Measurements from ENCODE around the gene FBXO41. TPM values are rescaled to one million over a fixed set of nuclear protein-coding genes. Genes with fewer than 3 reads are reported as not detected.

The FBXO41 gene, protein sequence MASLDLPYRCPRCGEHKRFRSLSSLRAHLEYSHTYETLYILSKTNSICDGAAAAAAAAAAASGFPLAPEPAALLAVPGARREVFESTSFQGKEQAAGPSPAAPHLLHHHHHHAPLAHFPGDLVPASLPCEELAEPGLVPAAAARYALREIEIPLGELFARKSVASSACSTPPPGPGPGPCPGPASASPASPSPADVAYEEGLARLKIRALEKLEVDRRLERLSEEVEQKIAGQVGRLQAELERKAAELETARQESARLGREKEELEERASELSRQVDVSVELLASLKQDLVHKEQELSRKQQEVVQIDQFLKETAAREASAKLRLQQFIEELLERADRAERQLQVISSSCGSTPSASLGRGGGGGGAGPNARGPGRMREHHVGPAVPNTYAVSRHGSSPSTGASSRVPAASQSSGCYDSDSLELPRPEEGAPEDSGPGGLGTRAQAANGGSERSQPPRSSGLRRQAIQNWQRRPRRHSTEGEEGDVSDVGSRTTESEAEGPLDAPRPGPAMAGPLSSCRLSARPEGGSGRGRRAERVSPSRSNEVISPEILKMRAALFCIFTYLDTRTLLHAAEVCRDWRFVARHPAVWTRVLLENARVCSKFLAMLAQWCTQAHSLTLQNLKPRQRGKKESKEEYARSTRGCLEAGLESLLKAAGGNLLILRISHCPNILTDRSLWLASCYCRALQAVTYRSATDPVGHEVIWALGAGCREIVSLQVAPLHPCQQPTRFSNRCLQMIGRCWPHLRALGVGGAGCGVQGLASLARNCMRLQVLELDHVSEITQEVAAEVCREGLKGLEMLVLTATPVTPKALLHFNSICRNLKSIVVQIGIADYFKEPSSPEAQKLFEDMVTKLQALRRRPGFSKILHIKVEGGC
- total RNA-seq (2014; rRNA removed; shearing (Covaris generic)) (17.0 and 20.4 TPM in 2 replicates), total RNA-seq (2022) (52.2 and 57.9 TPM in 2 replicates), Bru-seq, nascent RNA (percentile 80 among the genes with signal in this experiment), BruChase-seq, experiment 1, labeled RNA remaining after a 6-hour chase (percentile 87 among the genes with signal in this experiment), BruChase-seq, experiment 2, labeled RNA remaining after a 2-hour chase (percentile 86 among the genes with signal in this experiment)
- long read RNA-seq, partial matches to known transcripts = 12 of 57 reads
- long read RNA-seq, other reads (novel, unspliced or antisense) = 44 of 57 reads

- CTCF ChIA-PET (ENCODE audit: unreplicated experiment) = no interaction called here
- Histone ChIP-seq H3K79me2 (ENCODE audit: insufficient read depth, low read depth, low read length) (peaks cover 46% of the 10 kb centered on the region), H3K36me3 (ENCODE audit: insufficient read depth, low read length) (peaks cover 26% of the 10 kb centered on the region), H3K27ac (ENCODE audit: low read depth, low read length, poor library complexity, severe bottlenecking) (peak within 1 kb of the TSS; percentile 96), H3K9me3 (ENCODE audit: low read length) (no peaks in the 10 kb centered on the region), H3K4me1 (ENCODE audit: insufficient read depth, low read length, poor library complexity, severe bottlenecking) (peaks cover 31% of the 10 kb centered on the region), H3K4me2 (ENCODE audit: low read length) (peak within 1 kb of the TSS; percentile 94), H4K20me1 (ENCODE audit: insufficient read depth, low read length) (peaks cover 18% of the 10 kb centered on the region; the same call in 1 of the 2 replicates), H2AFZ (ENCODE audit: low read length) (peak within 1 kb of the TSS; percentile 65), H3K4me3 (ENCODE audit: low read depth, low read length, poor library complexity, severe bottlenecking) (peak within 1 kb of the TSS; percentile 97), H3K9me2 (ENCODE audit: insufficient read depth, low read length) (no peaks in the 10 kb centered on the region)
- peak; percentile 92 for DNase-seq (ENCODE audit: low spot score)
- POLR2A ChIA-PET = interaction anchor here (0.6 to 1.8 kb wide), 7 partner anchors 39 to 293 kb away, joined by 3 to 10 read pairs (median 4); partner anchors contain the start of genes ALMS1, CCT7 and PRADC1
- no peak for TF ChIP-seq CTCF (conservative IDR thresholded peaks at IDR 0.05; ENCODE audit: low read length)
- TF ChIP-seq EZH2phosphoT487 (IDR thresholded peaks at IDR 0.05; ENCODE audit: borderline replicate concordance, low read depth, low read length) = no peak
- intact Hi-C loops (cut with micrococcal nuclease; ENCODE audit: unreplicated experiment) = loop anchor here (1.0 to 5.0 kb wide), 5 partner anchors 50 to 1673 kb away; partner anchors contain the start of genes ALMS1, CCT7, POLE4 and SFXN5
- BruUV-seq (replicated peaks) = TSS peak; percentile 92
These were observed at the start of gene FBXO41 for GRCh38 chr2:73284296-73285158. FBXO41 (minus strand) TSS chr2:73284478; CDS start chr2:73269630, 14,848 bp downstream.

- Histone ChIP-seq H3K36me3 (ENCODE audit: insufficient read depth, low read length) (no peaks in the 10 kb centered on the region), H3K9me3 (ENCODE audit: low read length) (peaks cover 5% of the 10 kb centered on the region; the same call in 1 of the 2 replicates), H3K27ac (ENCODE audit: low read depth, low read length, poor library complexity, severe bottlenecking) (no peak overlapping the region), H3K4me3 (ENCODE audit: low read depth, low read length, poor library complexity, severe bottlenecking) (no peak overlapping the region), H3K4me1 (ENCODE audit: insufficient read depth, low read length, poor library complexity, severe bottlenecking) (peaks cover 16% of the 10 kb centered on the region), H3K79me2 (ENCODE audit: insufficient read depth, low read depth, low read length) (no peaks in the 10 kb centered on the region), H3K9me2 (ENCODE audit: insufficient read depth, low read length) (no peaks in the 10 kb centered on the region), H4K20me1 (ENCODE audit: insufficient read depth, low read length) (no peaks in the 10 kb centered on the region), H3K4me2 (ENCODE audit: low read length) (no peak overlapping the region), H2AFZ (ENCODE audit: low read length) (no peak overlapping the region)
- CTCF ChIA-PET (ENCODE audit: unreplicated experiment) = no interaction called here
- TF ChIP-seq CTCF (conservative IDR thresholded peaks at IDR 0.05; ENCODE audit: low read length) (no peak), EZH2phosphoT487 (IDR thresholded peaks at IDR 0.05; ENCODE audit: borderline replicate concordance, low read depth, low read length) (no peak)
- intact Hi-C loops (cut with micrococcal nuclease; ENCODE audit: unreplicated experiment) = no loop called here
- DNase-seq (ENCODE audit: low spot score) = no peak
- POLR2A ChIA-PET = interaction anchor here (0.6 to 0.7 kb wide), 2 partner anchors 34 to 47 kb away, joined by 3 read pairs; no protein-coding TSS in a partner anchor
- BruUV-seq (replicated peaks) = no TSS peak
These were observed 49.8 kb upstream of the FBXO41 start for GRCh38 chr2:73334045-73334444.

All from OCI-LY7 (cell line).